MCF 10A (cell line): ENCODE measurements around the gene TMEM181. TPM values are rescaled to one million over a fixed set of nuclear protein-coding genes. Genes with fewer than 3 reads are reported as not detected.

Experiments
- BruUV-seq: library from RNA; stranded (reverse); fragments of 400-500 nt; replicated peaks from 2 replicates; lab custom pipeline; 2021; lab: Mats Ljungman, UMichigan
- CTCF ChIA-PET: fragments of 300-600 bp; sonication (Branson Sonifier 250); formaldehyde crosslinking; extraction: SDS; loops from one replicate; lab custom pipeline; 2021; ENCODE audit warnings: antibody characterized with exemption, inconsistent platforms; lab: Yijun Ruan, JAX
- POLR2A ChIA-PET: fragments of 300-600, 350-650 bp; sonication (Branson Sonifier 250); formaldehyde crosslinking; extraction: SDS; loops from one replicate; lab custom pipeline; 2020; ENCODE audit warnings: antibody characterized with exemption, inconsistent platforms; lab: Yijun Ruan, JAX
- DNase-seq: peaks from one replicate; pipeline ENCODE4 v3.0.0-alpha.2; 2018; ENCODE audit not compliant: unreplicated experiment
- H3K27ac Mint-ChIP-seq: one replicate; pipeline ENCODE4 v1.8.0; 2022; ENCODE audit warnings: mild to moderate bottlenecking, low read depth, mixed read lengths; ENCODE audit not compliant: unreplicated experiment
- H3K27me3 Mint-ChIP-seq: one replicate; pipeline ENCODE4 v1.8.0; 2022; ENCODE audit warnings: mixed read lengths; ENCODE audit not compliant: insufficient read depth, unreplicated experiment
- H3K36me3 Mint-ChIP-seq: one replicate; pipeline ENCODE4 v1.8.0; 2022; ENCODE audit warnings: mild to moderate bottlenecking, moderate library complexity, mixed read lengths; ENCODE audit not compliant: insufficient read depth, unreplicated experiment
- H3K4me1 Mint-ChIP-seq: one replicate; pipeline ENCODE4 v1.8.0; 2022; ENCODE audit warnings: mixed read lengths; ENCODE audit not compliant: insufficient read depth, unreplicated experiment
- H3K4me3 Mint-ChIP-seq: one replicate; pipeline ENCODE4 v1.8.0; 2022; ENCODE audit warnings: mild to moderate bottlenecking, moderate library complexity, mixed read lengths; ENCODE audit not compliant: unreplicated experiment
- H3K9me3 Mint-ChIP-seq: one replicate; pipeline ENCODE4 v1.8.0; 2022; ENCODE audit warnings: mixed read lengths; ENCODE audit not compliant: unreplicated experiment
- CTCF ChIP-seq: fragments of 200-600 bp; IDR thresholded peaks from one replicate; pipeline ENCODE4 v1.8.0; 2022; ENCODE audit warnings: antibody characterized with exemption, mild to moderate bottlenecking; ENCODE audit not compliant: unreplicated experiment
- intact Hi-C: fragments of 100-400 bp; cut with micrococcal nuclease; formaldehyde crosslinking; loops from 2 replicates; pipeline ENCODE4 v1.14.1; 2022
- microRNA-seq: library from miRNA; unstranded; fragments of <30 nt; microRNA quantifications from one replicate; pipeline ENCODE4 v1.2.0, GENCODE V29; 2022
- total RNA-seq: library from RNA; stranded (reverse); gene quantifications from 2 replicates; pipeline ENCODE4 v1.2.3, GENCODE V29; 2022

Gene TMEM181
- total RNA-seq, 1 experiment from 2014 or later: 25.3 TPM

- no TSS peak for BruUV-seq
- H3K36me3 Mint-ChIP-seq: no peaks in the 10 kb centered on the region
- no peak for DNase-seq
- H3K27me3 Mint-ChIP-seq: no peaks in the 10 kb centered on the region
- CTCF ChIA-PET: interaction anchor here (0.9 to 1.0 kb wide), 3 partner anchors 16 to 108 kb away, joined by 3 to 4 read pairs (median 3); no protein-coding TSS in a partner anchor
- H3K4me1 Mint-ChIP-seq: no peaks in the 10 kb centered on the region
- no peak for TF ChIP-seq CTCF
- intact Hi-C loops: no loop called here
- POLR2A ChIA-PET: interaction anchor here (0.5 kb wide), 1 partner anchor 186 kb away, joined by 5 read pairs; no protein-coding TSS in a partner anchor
- no peak overlapping the region for H3K27ac Mint-ChIP-seq
- H3K4me3 Mint-ChIP-seq: no peak overlapping the region
- H3K9me3 Mint-ChIP-seq: no peaks in the 10 kb centered on the region
Observed at GRCh38 chr6:158684745-158685324, 124.9 kb downstream of the TMEM181 start.

Small RNA genes within 50 kb of the gene (microRNA-seq; reads per million reads assigned to microRNA genes)
- not detected for gene MIR7161

Other genes with a start within 250 kb of the TMEM181 start
- gene TULP4, start 247.6 kb upstream of the TMEM181 start, total RNA-seq: 64.2 and 71.8 TPM in 2 replicates
- gene DYNLT1, start 84.7 kb downstream of the TMEM181 start, total RNA-seq: 122 and 156 TPM in 2 replicates
- gene SYTL3, start 90.0 kb downstream of the TMEM181 start, total RNA-seq: 0.65 and 0.83 TPM in 2 replicates